HUES6 (cell line): ENCODE results near the gene XYLT1.
"Not testable (repeated sequence)": the region's sequence is repeated elsewhere in the genome, so short reads cannot be mapped to it uniquely, and the experiment has no call there.

Experiments used
- H3K27ac ChIP-seq: 2 replicates; pipeline ENCODE4 v1.7.0; 2013; ENCODE audit warnings: low read depth, mild to moderate bottlenecking, low read length, inconsistent platforms
- H3K27me3 ChIP-seq: 2 replicates; pipeline ENCODE4 v1.6.1; 2013; ENCODE audit warnings: low read length; ENCODE audit not compliant: control insufficient read depth, insufficient read depth
- H3K36me3 ChIP-seq: 2 replicates; pipeline ENCODE4 v1.6.1; 2013; ENCODE audit warnings: low read length; ENCODE audit not compliant: control insufficient read depth, insufficient read depth
- H3K4me1 ChIP-seq: 2 replicates; pipeline ENCODE4 v1.6.1; 2013; ENCODE audit warnings: low read length; ENCODE audit not compliant: control insufficient read depth, insufficient read depth
- H3K4me3 ChIP-seq: 2 replicates; pipeline ENCODE4 v1.5.1; 2013; ENCODE audit warnings: low read depth, low read length
- H3K9ac ChIP-seq: one replicate; pipeline ENCODE4 v1.6.1; 2013; ENCODE audit warnings: mild to moderate bottlenecking, low read length
- H3K9me3 ChIP-seq: 2 replicates; pipeline ENCODE4 v1.6.1; 2013; ENCODE audit warnings: low read depth, low read length; ENCODE audit not compliant: control insufficient read depth, insufficient read depth

XYLT1 gene

DNA sequence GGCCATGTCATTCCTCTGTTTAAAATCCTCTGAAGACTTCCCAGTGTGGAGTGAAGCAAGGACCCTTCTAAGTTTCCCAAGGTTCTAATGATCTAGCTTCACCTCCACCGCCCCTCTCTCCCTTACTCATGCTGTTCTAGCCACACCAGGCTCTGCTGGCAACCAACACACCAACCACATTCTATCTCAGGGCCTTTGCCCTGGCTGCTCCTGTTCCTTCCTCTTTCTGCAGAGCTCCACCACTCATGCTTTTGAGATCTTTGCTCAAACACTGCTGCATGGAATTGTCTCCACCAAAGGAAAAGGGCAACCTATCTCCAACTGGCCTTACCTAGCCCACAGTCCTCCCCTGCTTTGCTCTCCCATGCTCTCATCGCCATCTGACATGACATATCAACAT lies 128.7 kb downstream of the XYLT1 start:
- no peak overlapping the region for H3K9ac ChIP-seq
- no peaks in the 10 kb centered on the region for H3K4me1 ChIP-seq
- H3K27ac ChIP-seq, result no peak overlapping the region

DNA sequence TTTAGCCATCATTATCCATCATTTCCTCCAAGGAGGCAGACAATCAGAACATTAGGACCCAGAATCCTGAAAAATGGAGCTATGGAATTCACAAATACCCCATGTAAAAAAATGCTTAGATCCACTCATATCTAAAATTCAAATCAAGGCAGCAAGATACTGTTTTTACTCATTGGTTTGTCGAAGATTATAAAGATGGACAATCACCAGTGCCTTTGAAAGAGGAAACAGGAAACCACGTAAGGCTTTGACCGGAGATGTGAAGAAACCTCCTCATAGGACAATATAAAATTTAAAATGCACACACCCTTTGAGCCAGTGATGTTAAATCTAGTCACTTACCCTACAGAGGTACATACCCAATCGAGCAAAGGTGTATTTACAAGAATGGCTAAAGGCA lies 130.0 kb downstream of the XYLT1 start:
- H3K9me3 ChIP-seq, result no peaks in the 10 kb centered on the region
- no peak overlapping the region for H3K9ac ChIP-seq
- H3K36me3 ChIP-seq, result no peaks in the 10 kb centered on the region
- no peaks in the 10 kb centered on the region for H3K27me3 ChIP-seq
- H3K27ac ChIP-seq, result no peak overlapping the region
- no peak overlapping the region for H3K4me3 ChIP-seq
- H3K4me1 ChIP-seq, result no peaks in the 10 kb centered on the region

More for the DNA sequence above, 128.7 kb downstream of the XYLT1 start:
- H3K27me3 ChIP-seq, result no peaks in the 10 kb centered on the region
- no peaks in the 10 kb centered on the region for H3K9me3 ChIP-seq
- H3K4me3 ChIP-seq, result no peak overlapping the region
- no peaks in the 10 kb centered on the region for H3K36me3 ChIP-seq

DNA sequence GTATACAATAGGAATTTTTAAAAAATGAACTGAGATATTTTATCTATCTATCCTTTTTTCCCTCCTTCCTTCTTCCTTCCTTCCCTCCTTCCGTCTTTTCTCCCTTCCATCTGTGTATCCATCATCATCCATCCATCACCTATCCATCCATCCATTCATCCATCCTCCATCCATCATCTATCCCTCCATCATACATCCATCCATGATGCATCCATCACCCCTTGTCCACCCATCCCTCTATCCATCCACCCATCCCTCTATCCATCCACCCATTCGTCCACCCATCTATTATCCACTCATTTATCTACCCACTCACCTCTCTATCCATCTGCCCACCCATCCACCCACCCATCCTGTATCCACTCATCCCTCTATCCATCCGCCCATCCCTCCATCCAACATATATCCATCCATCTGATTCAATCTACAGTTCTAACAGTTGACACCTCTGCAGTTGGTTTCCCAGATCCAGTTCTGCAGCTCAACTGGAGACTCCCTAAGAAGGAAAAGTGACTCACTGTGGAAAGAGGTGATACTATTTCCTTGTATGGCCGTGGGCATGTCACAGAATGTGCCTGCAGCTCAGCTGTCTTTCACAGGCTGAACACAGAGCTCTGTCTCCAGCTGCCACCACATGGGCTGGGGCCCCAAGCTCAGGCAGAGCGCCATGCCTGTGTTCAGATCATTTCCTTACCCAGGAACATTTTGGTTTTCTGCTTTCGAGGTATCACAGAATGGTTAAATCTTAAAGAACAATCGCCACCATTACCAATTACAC lies 130.8 kb downstream of the XYLT1 start:
- Histone ChIP-seq H3K27me3 (no peaks in the 10 kb centered on the region), H3K4me1 (no peaks in the 10 kb centered on the region), H3K36me3 (no peaks in the 10 kb centered on the region), H3K9ac (no peak overlapping the region), H3K9me3 (no peaks in the 10 kb centered on the region), H3K4me3 (no peak overlapping the region), H3K27ac (no peak overlapping the region)

DNA sequence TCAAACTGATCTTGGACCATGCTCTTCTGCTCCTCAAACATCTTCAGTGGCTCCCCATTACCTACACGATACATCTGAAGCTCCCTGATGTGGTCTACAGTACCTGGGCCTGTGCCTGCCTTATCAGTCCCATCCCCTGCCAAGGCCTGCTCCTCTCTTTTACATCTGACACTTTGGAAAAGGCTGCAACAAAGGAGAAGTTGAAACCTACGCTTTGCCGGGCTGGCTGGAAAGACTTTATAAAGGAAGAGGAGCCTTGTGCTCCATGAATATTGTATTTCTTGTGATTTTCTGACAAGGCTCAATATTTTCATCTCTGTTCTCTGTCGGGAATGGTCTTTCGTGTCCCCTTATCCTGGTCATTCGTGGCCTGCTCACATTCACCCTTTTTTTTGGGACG lies 132.5 kb downstream of the XYLT1 start:
- no peak overlapping the region for H3K4me3 ChIP-seq
- no peak overlapping the region for H3K9ac ChIP-seq
- H3K27me3 ChIP-seq, result no peaks in the 10 kb centered on the region
- H3K4me1 ChIP-seq, result no peaks in the 10 kb centered on the region
- no peaks in the 10 kb centered on the region for H3K36me3 ChIP-seq
- no peak overlapping the region for H3K27ac ChIP-seq
- no peaks in the 10 kb centered on the region for H3K9me3 ChIP-seq

DNA sequence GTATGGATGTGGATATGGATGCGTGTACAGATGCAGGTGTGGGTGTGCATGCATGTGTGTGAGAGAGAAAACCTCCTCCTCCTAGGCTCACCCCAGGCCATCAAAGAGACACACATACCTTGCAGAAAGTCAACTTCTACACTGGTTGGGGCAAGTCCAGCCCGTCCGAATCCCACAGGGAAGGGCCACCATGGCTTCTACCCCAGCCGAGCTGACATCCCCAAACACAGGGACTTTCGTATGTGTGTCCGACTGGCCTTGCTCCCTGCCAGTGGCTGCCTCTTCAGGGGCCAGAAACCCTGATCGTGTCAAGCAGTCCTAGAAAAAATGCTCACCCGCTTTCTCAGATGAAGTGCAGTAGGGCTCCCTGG lies 134.2 kb downstream of the XYLT1 start:
- no peaks in the 10 kb centered on the region for H3K36me3 ChIP-seq
- no peak overlapping the region for H3K27ac ChIP-seq
- H3K4me1 ChIP-seq, result no peaks in the 10 kb centered on the region
- no peaks in the 10 kb centered on the region for H3K27me3 ChIP-seq
- no peak overlapping the region for H3K9ac ChIP-seq
- H3K4me3 ChIP-seq, result no peak overlapping the region
- no peaks in the 10 kb centered on the region for H3K9me3 ChIP-seq

DNA sequence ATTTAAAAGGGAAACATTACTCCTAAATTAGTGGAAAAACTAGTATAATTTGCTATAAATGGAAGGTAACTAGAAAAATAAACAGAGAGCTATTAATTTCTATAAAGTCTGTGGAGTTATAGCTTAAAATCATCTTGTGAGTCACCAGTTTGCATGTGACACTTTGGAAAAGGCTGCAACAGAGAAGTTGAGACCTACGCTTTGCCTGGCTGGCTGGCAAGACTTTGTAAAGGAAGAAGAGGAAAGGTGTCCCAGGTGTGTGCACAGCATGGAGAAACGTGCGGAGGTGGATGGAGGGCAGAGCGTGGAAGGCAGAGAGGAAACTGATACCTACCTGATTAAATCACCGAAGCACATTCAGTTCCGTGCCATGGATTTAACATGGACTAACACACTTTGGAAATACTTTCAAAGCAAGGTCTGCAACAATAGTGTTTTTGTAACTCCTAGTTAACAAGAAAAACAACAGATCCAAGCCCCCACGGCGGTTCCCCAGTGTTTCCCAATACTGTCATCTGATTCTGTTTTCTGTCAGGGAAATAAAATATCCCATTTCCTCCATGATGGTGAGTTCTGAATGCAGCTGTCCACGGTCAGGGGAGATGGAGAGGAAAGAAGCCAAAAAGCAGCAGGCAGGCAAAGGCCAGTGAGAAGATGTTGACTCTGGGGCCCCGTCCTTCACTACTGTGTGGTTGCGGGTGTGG lies 134.8 kb downstream of the XYLT1 start:
- Histone ChIP-seq H3K9me3 (no peaks in the 10 kb centered on the region), H3K9ac (no peak overlapping the region), H3K4me1 (no peaks in the 10 kb centered on the region), H3K36me3 (no peaks in the 10 kb centered on the region), H3K4me3 (no peak overlapping the region), H3K27me3 (no peaks in the 10 kb centered on the region), H3K27ac (no peak overlapping the region)

DNA sequence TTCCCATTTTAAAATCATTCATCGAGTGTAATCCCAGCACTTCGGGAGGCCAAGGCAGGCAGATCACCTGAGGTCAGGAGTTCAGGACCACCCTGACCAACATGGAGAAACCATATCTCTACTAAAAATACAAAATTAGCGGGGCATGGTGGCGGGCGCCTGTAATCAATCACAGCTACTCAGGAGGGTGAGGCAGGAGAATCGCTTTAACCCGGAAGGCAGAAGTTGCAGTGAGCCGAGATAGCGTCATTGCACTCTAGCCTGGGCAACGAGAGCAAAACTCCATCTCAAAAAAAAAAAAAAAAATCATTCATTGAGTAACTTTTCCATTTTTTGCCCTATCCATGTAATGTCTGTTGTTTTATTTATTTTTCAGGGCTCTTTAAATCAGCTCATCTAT lies 135.4 kb downstream of the XYLT1 start:
- not testable (repeated sequence) for H3K36me3 ChIP-seq, H3K27me3 ChIP-seq, H3K9me3 ChIP-seq, H3K4me1 ChIP-seq, H3K27ac ChIP-seq, H3K4me3 ChIP-seq, H3K9ac ChIP-seq

DNA sequence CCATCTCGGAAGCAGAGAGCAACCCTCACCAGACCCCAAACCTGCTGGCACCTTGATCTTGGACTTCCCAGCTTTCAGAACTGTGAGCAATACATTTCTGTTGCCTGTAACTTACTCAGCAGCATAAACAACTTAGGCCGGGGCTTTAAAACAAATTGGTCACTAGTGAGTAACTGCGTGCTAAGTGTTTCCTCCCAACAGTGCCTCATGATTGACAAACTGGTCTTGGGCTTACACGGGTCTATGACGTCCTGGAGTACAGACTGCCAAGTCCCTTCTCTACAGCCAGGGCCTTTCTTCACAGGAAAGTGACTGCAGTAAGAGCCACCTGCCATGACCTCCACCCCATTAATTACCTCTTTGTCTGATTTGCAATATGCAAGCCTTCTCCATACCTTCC lies 136.7 kb downstream of the XYLT1 start:
- Histone ChIP-seq H3K9me3 (no peaks in the 10 kb centered on the region), H3K9ac (no peak overlapping the region), H3K27ac (no peak overlapping the region), H3K4me3 (no peak overlapping the region), H3K27me3 (no peaks in the 10 kb centered on the region), H3K36me3 (no peaks in the 10 kb centered on the region), H3K4me1 (0 out of 2 replicates have a peak, but pooled peaks cover 3% of the 10 kb centered on the region)

DNA sequence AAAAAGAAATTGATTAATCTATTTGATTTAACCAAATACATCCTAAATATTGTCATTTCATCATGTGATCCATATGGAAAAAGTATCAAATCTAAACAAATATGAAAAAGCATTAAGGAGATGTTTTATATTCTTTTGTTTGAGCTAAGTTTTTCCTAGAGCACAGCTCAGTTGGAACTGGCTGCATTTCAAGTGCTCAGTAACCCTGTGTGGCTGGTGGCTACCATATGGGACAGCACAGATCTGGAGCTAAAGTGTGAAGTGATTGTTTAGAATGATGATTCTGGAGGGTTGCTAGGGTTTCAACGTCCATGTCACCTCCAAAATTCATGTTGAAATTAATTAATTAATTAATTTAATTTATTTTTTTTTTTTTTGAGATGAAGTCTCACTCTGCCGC lies 137.5 kb downstream of the XYLT1 start:
- no peaks in the 10 kb centered on the region for H3K27me3 ChIP-seq
- H3K4me3 ChIP-seq, result no peak overlapping the region
- H3K36me3 ChIP-seq, result no peaks in the 10 kb centered on the region
- no peak overlapping the region for H3K9ac ChIP-seq
- no peak overlapping the region for H3K27ac ChIP-seq
- no peaks in the 10 kb centered on the region for H3K9me3 ChIP-seq
- H3K4me1 ChIP-seq, result 0 out of 2 replicates have a peak, but pooled peaks cover 3% of the 10 kb centered on the region

DNA sequence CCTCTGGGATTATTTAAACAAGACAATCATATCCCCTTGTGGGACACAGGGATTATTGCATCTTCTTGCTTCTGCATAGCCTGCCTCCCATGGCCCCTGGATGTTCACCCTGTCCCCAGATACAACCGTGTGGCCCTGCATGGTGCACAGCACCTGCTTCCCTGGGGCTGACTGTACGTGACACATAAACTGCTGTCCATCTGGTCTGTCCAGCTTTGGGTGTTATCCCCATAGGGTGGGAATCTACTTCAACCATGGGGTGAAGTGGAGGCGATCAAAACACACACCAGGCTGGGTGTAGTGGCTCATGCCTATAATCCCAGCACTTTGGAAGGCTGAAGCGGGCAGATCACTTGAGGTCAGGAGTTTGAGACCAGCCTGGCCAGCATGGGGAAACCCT lies 138.8 kb downstream of the XYLT1 start:
- Histone ChIP-seq H3K27me3 (no peaks in the 10 kb centered on the region), H3K4me3 (no peak overlapping the region), H3K4me1 (0 out of 2 replicates have a peak, but pooled peaks cover 3% of the 10 kb centered on the region), H3K27ac (no peak overlapping the region), H3K9ac (no peak overlapping the region), H3K36me3 (no peaks in the 10 kb centered on the region), H3K9me3 (no peaks in the 10 kb centered on the region)

DNA sequence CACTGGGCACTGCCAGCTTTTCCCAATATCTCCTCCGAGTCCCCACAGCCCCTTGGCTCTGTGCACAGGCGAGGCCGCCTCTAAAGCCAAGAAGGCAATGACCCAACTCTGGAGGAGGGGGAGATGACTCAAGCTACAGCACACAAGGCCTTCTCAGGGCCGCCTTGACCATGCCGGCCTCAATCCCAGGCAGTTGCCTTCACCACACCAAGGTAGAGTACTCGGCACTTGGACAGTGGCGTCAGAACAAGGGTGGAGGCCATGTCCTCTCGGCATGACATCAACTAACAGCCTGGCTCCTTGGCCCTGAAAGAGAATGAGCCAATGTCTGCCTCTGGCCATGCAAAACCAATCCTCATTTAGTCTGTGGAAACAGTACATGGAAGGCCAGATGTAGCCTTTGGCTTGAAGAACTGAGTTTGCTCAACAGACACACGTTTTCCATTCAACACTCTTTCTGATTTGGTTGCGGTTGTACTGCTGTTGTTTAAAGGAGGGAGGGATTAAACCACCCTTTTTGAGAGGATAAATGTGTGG lies 139.6 kb downstream of the XYLT1 start:
- Histone ChIP-seq H3K9ac (no peak overlapping the region), H3K4me1 (0 out of 2 replicates have a peak, but pooled peaks cover 3% of the 10 kb centered on the region), H3K27me3 (no peaks in the 10 kb centered on the region), H3K36me3 (no peaks in the 10 kb centered on the region), H3K9me3 (no peaks in the 10 kb centered on the region), H3K4me3 (no peak overlapping the region), H3K27ac (no peak overlapping the region)
